ENCODE data around the gene HES6.
"Not testable (repeated sequence)": the region's sequence is repeated elsewhere in the genome, so short reads cannot be mapped to it uniquely, and the experiment has no call there.

HES6 gene

DNA sequence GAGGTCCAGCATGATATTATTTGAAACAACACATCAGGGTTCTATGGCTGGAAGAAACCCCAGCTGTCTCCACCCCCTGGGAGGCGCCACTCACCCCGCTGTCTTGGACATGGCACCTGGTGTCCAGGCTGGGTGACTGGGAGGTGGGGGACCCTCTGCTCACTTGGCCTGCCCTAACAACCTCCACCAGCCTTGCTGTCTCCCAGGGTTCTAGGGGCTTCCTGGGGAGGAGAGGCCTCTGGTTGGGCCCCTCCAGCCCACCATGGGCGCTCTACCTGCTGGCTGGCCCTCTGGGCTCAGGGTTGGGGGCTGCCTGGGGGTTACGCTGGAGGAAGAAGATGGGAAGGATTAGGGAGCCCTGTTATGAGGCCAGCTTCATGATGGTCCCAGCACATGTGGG, 32.3 kb upstream of the HES6 start:
- DNase-seq, result no peak

DNA sequence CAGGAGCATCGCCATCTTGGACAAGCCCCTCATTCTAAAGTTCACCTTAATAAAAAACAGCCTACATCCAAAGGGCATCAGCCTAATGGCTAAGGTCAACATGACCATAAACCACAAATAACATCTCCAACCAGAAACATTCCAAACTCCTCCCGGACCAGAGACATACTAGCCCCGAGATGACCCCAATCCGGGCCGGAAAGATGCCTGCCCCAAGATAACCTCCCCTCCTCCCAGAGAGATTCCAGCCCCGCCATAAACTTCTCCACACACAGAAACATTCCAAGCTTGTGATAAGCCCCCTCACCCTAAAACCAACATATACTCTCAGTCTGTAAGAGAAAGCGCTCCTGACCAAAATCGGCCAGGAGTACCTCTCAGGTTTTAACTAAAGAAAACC, 31.8 kb upstream of the HES6 start:
- not testable (repeated sequence) for DNase-seq

DNA sequence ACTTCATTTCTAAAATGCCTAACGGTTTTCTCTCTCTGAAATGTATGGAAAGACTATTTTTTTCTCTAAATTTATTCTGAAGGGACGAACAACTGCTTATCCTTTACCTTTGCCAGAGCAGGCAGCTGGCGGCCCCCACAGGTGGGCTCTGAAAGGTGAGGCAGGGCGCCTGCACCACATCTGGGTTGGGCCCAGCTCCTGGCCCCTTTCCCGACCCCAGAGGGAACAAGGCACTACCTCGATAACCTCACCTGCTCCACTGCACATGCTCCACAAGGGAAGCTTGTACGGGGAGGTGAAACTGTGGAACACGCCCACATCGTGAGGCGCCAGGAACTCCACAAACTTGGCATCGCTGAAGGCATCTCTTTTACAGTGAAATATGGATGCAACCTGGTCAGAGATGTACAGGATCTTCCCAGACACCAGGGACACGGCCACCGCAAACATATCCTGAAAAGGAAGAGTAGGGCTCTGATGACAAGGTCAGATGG, 31.3 kb upstream of the HES6 start:
- DNase-seq, result no peak

DNA sequence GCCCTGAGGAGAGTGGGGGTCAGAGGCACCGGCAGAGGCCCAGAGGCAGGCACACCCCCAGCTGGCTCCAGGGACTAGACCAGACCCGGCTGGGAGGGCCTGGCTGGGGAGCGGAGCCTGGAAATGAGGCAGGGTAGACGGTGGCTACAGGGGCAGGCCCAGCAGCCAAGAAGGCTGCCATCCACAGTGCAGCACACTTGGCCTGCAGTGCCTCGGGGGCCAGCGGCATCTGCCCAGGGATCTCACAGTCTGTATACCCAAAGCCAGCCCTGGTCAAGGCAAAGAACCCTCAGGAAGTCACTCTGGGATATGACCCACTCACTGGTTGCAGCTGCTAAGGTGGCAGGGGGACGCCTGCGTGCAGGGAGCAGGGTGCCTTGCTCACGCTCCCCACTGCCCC, 30.8 kb upstream of the HES6 start:
- DNase-seq, result no peak

DNA sequence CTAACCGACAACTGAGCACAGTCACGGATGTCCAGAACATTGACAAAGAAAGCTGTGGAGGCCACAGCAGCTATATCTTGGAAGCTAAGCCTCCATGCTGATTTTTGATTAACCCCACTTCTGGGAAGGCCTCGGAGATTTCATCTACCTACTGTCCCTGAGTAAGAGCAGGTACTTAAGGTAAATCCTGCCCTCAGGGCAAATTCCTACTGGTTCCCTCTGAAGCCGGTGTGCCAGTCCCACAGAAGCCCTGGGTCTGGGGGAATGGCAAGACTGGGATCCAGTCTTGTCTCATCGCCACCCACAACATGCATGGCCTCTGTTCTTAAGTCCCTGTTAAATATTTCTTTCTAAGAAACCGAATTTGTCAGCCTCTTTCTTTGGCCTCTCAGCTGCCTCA, 29.9 kb upstream of the HES6 start:
- DNase-seq, result no peak

DNA sequence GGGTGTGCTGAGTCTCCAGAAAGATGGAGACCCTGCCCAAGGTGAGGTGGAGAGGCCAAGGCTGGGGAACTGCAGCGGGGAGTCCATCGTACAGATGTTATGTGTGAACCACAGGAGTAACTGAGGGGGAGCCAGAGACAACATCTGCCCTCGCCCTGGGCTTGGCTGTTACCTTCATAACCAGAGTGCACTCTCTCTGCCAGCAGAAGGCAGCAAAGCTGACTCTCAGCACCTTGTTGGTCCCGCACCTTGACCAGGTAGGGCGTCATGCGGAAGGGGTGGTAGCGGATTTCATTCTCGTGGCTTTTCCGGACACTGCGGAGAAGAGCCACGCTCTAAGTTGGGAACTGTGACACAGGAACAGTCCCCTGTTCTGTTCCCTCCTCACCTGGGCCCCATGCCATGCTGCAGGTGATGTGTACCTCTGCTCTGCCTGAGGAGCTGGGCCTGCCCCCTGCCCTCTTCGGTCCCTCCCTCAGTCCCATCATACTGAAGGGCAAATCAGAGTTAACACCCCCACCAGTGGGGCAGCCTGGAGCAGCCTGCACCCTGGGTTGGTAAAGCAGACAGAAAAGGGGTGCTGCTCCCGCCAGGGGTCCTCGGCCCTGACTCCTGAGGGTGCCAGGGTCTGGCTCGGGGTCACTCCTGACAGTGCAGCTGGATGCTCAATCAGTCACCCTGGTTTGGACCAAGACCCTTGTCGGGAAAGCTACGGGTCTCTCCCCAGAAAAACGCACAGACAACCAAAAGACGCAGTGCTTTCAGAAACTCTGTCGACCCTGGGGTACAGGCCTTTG, 28.2 kb upstream of the HES6 start:
- no peak for DNase-seq

DNA sequence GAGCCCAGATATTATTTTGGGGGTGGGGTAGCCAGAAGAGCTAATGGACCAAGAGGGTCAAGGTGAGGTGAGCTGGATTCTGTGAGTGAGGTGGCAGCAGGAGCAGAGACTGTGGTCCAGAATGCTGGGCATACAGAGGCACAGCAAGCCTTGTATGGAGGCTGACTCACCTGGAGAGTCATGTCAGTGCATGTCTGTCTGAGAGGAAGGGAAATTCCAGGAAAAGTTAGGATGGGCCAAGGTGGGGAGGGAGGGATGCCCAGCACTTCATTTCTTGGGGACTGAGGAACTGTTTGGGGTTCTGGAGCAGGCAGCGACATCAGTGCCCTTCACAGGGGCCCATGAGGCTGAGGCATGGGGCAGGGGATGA, 27.5 kb upstream of the HES6 start:
- DNase-seq, result no peak

DNA sequence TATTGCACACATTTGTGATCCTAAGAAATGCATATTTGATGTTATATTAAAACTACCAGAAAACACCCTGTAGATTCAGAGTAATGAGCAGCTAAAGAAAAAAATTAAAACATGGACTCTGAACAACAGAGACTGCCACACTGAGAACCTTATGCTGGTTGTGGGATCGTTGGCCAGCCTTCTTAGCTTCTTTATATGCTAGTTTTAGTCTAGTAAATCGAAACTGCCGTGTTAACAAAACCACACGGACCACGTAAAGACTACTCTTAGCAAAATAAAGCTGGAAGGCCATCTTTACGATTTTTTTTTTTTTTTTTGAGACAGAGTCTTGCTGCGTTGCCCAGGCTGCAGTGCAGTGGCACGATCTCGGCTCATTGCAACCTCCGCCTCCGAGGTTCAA, 25.8 kb upstream of the HES6 start:
- no peak for DNase-seq

DNA sequence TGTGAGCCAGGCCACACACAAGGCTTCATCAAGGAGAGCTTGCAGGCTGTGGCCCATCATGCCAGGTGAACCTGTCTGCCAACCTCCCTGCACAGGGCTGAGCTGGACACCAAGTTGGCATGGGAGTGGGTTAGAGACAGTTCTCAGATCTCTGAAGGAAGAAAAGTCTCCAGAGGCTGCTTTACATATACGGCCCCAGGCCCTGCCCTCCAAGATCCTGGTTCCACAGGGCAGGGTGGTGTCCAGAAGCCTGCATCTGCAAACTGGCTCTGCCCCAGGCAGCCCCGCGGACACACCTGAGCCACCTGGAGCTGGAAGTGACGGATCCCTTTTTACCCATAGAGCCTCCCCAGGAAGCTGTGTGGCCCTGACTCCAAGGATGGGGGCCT, 24.2 kb upstream of the HES6 start:
- DNase-seq, result no peak

DNA sequence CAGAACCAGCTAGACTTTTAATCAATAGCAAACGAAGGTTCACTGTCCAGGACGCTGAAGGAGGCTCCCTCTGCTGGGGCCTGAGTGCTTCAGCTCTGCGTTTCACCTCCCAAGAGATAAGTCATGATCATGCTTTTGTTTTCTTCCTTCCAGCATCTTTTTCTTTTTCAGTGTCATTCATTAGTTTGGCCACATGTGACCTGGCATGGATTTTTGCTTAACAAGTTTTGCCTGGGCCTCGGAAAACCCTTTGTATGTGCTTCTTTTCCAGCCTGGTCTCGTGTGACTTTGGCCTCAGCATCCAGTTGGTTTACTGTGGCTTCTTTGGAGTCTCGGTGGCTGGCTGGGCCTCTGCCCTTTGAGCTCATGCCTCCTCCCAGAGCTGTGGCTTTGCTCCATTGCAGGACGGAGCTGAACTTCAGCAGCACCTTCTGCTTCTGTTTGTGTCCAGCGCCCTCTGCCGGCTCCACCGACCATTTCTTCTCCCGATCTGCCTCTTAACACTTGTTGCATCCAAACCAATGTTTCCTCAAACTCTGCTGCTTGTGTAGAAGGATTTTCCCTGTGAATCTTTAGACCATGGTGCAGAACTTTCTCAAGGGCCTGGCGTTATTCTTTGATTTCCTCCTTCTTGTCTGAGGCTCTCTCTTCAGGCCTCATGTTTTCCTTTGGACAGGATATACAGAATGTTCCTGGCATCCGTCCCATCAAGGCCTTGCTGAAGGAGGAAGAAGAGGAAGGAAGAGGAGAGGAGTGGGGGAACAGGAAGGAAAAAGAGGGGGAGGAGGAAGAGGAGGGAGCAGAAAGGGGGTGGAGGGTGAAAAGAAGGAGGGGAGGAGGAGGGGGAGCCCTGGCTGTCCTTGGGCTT, 23.6 kb upstream of the HES6 start:
- DNase-seq, result peak; percentile 75

DNA sequence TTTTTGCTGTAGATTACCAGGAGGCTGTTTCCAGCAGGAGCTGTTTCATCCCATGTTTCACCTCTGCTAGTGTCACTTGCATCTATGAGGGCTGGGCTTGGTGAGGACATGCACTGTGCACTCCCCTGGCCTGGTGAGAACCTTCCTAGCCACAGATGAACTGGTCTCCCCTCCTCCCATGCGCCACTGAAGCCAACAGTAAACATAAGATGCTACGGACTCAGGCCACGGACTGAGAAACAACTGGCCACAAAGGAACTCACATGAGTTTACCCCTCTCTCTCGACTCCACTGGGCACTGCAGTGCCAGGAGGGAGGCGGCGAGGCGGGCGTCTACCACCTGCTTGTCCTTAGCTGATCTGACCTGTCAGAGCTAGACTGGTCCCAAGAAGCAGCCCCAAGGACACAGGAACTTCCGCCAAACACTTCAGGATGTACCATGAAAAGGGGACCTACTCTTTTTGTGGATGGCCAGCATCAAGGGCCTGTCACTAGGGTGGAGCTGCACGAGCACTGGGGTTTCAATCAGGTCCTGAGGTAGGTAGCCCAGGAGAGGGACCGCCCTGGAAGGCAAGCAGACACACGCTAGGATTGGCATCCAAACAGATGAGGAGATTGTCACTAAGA, 22.8 kb upstream of the HES6 start:
- DNase-seq, result no peak

DNA sequence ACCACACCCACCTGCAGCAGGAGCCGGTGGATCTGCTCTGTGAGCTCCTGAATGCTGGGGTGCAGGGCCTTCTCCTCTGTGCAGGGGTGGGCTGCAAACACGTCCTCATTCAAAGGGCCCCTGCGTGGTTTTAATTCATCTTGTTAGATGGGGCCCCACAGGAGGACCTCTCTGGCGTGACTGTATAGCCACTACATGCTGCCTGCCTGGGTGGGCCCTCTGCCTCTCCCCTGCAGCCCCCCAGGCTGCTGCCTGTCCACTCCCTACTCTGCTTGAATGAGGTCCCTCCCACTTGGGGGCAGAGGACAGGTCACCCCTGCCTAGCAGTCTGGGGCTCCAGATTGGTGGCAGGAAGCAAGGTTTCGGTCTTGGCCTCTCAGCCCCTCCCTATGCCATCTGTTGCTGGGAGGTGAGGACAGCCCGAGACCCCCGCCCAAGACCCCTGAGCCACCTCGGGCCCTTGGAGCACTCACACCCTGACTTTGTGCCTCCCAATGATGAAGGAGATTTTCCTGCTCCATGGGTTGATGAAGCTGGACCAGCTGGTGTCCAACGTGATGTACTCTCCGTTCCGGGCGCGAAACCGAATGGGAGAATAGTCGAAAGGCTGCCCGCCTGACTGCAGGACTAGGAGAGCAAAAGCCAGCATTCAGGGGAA, 22.0 kb upstream of the HES6 start:
- DNase-seq, result no peak

DNA sequence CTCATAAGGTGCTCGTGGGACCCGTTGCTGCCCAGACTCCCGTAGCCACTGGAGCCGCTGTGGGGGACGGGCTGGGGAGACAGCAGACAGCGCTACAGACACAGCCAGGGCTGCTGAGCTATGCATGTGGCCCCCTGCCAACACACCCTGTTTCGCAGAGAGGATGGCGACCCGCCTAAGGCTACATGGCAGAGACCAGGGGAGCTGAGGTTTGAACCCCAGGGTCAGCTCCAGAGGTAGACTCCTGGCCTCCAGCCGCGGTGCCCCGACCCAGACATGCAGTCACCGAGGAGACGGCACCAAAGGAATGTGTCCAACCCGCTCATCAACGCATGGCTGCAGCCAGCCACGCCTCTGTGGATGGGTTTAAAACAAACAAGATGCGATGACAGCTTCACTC, 21.0 kb upstream of the HES6 start:
- no peak for DNase-seq

DNA sequence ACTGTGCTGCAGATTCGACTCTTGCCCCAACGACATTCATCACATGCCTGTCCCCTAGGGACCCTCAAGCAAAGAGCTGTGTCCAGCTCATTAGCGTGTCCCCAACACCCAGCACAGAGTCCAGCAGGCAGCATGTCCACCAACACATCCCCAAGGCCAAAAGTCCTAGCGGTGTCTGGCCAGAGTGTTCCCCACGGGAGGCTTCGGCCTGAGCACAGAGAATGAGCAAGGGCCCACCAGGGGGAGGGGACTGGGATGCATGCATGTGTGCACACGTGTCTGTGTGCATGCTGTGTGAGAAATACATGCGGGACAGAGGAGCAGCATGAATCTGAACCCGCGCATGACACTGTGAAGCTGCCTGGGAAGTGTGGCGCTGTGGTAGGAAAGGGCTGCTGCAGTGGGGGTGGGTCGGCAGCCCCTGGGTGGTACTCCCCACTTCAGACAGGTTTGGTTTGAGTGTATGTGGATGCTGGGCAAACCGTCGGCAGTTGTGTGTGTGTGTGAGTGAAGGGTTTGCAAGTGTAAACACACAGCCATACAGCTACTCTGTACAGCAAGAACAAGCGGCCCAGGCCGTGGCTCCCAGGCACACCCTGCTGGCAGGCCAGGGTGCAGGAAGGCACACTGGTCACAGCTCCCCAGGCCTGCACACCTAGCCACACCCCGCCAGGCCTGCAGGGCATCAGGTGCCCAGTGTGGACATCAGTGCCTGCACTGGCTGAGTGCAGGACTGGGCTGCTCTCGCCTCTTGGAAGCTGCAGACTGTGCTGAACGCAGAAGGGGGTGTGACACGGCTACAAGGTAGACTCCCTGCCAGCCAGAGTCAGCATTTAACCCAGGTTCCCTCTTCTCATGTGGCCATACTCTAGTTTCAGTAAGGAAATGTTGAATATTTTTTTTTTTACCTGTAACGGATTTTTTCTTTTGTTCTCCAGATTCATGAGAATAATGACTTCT, 19.5 kb upstream of the HES6 start:
- no peak for DNase-seq

DNA sequence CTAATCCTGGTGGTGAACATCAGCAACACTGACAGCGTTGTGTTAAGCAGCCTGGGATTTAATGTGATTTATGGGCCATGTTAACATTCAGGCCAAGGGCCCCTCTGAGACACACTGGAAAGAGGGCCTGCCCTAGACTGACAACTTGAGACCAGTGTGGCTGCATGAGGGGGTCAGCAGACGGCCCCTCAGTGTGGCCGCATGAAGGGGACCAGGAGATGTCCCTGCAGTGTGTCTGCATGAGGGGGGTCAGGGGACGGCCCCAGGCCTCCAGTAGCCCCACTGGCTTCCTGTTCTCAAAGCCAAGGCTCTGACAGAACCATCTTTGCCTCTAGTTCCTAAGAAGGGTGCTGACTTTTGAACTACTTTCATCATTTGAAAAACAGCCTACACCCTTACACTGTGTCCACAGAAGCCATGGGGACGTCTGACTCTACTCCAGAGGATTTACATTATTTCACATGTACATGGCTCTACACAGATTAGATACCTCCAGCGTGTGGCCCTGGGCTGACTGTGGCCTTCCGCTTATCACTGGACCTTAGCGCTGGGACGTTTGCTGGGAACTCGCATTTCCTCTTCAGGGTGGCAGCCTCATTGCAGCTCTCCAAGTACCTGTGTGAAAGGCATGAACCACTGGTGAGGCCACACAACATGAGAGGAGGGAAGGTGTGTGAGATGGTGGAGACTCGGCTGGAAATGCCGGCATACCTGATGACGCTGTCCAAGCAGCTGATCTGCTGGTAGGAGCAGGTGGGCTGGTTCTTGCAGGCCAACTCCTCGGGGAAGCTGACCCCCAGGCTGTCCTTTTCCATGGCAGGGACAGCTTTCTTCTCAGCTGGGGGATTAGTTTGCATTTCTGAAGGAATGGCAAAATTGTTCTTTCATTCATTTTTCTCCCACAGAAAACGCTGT, 18.2 kb upstream of the HES6 start:
- no peak for DNase-seq

DNA sequence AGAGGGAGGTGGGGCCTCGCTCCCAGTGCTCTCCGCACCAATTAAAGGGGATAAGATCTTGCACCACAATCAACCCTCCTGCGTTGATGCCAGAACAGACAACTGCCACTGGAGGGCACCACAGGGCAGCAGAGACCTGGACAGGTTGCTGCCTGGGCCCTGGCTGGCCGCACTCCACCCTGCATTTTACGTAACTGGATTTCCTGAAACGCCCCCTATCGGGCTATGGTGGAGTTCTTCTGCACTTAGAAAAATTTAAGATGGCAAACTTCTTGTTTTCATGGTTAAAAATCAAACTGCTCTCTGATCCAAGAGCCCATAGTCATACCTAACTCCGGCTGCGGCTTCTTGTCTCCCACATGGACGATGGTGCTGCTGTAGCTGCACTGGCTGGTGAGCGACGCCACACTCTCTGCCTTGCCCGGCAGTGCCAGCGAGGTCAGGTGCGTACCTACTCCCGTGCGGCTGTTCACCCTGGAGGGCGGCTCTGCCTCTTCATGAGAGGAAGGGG, 16.8 kb upstream of the HES6 start:
- peak; percentile 78 for DNase-seq

DNA sequence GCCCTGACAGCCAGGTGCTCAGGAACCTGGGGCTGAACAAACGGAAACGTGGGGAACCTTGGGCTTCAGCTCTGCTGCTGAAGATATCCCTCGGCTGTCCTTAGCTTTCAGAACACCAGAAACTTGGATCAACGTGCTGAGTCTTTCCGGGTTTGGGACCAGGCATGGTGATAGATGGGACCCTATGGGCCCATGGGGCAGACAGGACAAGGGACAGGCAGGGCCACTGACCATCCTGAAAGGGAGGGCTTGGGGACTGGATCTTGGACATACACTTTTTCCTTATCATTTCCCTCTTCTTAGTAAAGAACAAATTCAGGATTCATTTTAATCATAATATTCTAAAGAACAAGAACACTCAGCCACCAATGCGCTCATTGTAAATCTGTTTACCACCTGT, 16.3 kb upstream of the HES6 start:
- no peak for DNase-seq

DNA sequence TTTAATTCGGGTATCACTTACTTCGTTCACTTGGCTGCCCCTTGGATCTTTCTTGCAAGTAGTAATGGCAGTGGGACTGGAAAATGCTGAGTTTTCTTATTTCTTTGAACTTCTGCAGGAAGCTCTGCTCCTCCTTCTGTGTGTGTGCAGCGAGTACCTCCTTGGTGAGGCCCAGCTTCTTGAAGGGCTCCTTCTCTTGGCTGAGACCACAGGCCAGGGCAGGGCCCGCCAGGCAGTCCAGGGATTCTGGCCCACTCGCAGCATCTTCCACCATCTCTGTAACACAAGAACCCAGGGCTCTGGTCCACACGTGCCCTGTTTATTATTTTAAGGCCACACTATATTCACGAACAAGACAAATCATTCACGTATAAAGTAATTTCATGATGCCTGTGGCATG, 15.8 kb upstream of the HES6 start:
- DNase-seq, result no peak

DNA sequence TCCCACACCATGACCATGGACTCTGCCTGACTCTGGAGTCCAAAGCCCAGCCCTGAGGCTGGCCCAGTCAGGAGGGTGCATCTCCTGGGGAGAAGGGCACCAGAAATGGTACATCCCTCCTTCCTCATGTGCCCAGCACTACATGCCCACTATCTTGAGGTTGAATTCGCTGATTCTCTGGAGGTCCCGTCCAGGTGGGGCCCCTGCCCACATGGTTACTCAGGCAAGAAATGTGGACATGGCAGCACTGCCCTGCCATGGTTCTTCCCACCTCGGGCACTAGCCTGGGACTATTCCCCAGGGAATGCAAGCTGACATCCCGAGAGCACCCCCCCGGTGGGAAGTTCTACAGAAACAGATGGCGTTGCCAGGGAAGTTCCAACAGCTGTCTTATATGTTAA, 15.3 kb upstream of the HES6 start:
- no peak for DNase-seq

DNA sequence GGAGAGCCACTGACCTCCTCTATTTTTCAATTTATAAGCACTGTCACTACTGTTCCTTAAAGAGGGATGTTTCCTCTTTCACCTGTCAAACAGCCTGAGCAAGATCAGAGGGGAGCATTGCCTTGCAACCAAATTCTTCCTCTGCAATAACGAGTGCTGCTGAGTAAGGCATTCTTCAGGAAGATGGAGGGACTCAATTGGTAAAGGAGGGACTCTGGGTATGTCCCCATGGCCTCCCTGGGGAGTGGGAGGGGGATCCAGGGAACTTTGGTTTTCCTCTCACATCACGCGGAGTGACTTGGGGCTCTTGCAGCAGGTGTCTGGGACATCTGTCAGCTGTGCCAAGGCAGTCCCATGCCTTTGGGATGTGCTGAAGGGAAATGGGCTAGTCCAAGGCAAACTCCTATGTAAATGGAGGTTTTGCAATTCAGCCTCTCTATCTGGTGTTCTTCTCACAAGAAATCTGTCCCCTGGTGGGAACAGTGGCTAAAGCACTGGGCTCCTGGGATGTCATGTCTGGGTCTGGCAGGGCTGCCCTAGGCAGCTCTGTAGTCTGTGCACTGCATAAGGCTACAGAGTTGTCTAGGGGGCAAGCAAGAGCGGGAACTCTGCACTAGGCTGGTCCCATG, 14.4 kb upstream of the HES6 start:
- no peak for DNase-seq

All from stimulated activated CD4-positive, alpha-beta T cell treated with anti-CD3 and anti-CD28 coated beads, Interleukin-4, amount 100 ng/mL, for 24 hours (primary cell).